Fibroblast of upper back skin (primary cell): Measurements from ENCODE around the gene RO60.

Experiments used
- DNase-seq: peaks from one replicate; pipeline ENCODE4 v3.0.0-alpha.2; 2013

RO60 gene

GRCh38 chr1:193062698-193063463, 3.5 kb downstream of the RO60 start:
- DNase-seq = no peak

GRCh38 chr1:193065954-193066353, 6.5 kb downstream of the RO60 start:
- no peak for DNase-seq

DNA sequence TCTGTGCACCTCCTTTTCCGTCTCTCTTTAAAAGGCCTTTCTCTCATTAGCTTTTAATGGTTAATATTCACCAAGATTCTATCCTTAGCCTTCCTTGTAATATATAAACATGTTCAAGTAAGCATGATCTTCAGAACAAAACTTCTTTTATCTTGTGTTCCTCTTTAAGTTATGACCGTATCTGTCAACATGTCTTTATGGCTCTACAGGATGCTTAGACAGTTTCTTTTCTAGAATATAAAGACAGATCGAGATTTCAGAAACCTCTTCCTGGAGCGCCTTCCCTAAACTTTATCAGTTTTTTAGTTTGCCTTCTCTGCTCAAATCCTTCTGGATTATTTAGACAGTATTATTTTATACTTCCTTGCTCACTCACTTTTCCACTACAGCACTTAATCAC, 7.2 kb downstream of the RO60 start:
- DNase-seq = no peak

GRCh38 chr1:193068013-193068412, 8.6 kb downstream of the RO60 start:
- DNase-seq = no peak

DNA sequence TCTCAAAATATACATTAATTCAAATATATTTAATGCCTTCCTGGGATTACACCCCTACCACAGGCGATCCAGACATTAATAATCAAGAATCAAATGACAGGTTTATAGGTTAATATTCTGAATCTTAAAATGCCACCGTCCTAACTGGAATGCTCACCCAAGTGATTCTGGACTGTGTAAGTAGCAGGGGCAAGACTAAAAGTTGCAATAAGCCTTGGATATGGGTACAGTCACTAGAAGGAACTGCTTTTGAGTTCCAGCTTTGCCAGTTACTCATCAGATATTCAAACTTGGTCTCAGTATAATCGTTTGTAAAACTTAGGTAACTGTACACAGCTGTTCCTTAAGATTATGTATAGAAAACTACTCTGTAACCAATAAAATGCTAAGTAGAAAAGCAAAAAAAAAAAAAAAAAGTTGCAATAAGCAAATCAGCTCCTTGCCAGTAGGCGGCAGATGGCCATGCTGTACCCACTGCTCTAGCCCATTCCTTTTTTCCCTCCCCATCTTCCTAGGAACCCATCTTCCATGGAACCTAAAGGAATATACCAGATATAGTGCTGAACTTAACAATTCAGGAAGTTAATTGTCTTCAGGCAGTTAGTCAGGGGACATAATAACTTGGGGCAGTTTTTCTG, 10.5 kb downstream of the RO60 start:
- DNase-seq = no peak

DNA sequence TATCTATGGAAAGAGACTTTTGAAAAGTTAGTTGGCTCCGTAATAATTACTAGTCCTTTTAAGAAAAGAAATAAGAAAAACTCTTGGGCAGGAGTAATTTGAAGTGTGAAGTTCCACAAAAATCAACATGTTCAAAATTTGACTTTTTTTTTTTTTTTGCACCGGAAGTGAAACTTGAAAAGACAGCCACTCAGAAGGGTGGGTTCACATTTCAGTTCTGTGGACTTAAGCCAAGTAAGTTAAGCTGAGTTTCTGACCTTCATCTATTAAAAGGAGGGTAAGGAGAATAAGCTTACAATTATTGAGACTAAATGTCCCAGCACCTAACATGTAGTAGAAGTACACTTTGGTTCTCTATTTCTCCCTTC, 11.0 kb downstream of the RO60 start:
- DNase-seq = no peak

GRCh38 chr1:193070942-193071341, 11.5 kb downstream of the RO60 start:
- DNase-seq = peak; percentile 25

DNA sequence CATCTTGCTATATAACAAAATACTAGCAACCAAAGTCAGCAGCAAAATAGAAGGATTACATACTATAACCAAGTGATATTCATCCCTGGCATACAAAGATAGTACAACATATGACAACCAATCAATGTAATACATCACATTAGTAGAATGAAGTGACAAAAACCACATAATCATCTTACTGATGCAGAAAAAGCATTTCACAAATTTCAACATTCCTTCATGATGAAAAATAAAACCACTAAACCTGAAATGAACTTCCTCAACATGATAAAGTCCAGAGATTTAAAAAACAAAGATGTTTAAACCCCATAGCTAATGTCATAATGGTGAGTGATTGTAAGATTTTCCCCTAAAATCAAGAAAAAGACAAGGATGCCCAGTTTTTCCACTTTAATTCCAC, 18.6 kb downstream of the RO60 start:
- DNase-seq = peak; percentile 35

DNA sequence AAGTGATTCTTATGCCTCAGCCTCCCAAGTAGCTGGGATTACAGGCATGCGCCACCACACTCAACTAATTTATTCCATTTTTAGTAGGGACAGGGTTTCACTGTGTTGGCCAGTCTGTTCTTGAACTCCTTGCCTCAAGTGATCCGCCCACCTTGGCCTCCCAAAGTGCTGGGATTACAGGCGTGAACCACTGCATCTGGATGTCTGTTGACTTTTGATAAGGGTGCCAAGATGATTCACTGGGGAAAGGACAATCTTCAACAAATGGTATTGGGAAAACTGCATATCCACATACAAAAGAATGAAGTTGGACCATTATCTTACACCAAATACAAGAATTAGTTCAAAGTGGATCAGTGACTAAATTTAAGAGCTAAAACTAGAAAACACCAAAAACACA, 19.8 kb downstream of the RO60 start:
- no peak for DNase-seq

GRCh38 chr1:193083365-193084088, 24.1 kb downstream of the RO60 start:
- DNase-seq = no peak

- no peak for DNase-seq
These were observed 25.9 kb downstream of the RO60 start for GRCh38 chr1:193085263-193085662.

- DNase-seq = no peak
These were observed 26.9 kb downstream of the RO60 start for GRCh38 chr1:193086342-193086741.

DNA sequence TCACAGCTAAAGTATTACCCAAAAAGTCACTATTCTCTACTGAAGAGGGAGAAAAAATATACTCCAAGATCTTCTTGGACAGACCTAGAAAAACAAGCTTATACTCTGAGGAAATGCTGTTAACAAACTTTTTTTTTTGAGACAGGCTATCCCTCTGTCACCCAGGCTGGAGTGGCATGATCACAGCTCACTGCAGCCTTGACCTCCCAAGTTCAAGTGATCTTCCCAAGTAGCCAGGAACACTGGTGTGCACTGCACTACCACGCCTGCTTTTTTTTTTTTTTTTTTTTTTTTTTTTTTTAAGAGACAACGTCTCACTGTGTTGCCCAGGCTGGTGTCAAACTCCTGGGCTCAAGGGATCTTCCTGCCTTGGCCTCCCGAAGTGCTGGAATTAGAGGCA, 28.5 kb downstream of the RO60 start:
- no peak for DNase-seq

GRCh38 chr1:193090865-193091264, 31.5 kb downstream of the RO60 start:
- DNase-seq = no peak

- no peak for DNase-seq
These were observed 34.7 kb downstream of the RO60 start for GRCh38 chr1:193094112-193094511.

GRCh38 chr1:193102662-193103061, 43.2 kb downstream of the RO60 start:
- DNase-seq = no peak

DNA sequence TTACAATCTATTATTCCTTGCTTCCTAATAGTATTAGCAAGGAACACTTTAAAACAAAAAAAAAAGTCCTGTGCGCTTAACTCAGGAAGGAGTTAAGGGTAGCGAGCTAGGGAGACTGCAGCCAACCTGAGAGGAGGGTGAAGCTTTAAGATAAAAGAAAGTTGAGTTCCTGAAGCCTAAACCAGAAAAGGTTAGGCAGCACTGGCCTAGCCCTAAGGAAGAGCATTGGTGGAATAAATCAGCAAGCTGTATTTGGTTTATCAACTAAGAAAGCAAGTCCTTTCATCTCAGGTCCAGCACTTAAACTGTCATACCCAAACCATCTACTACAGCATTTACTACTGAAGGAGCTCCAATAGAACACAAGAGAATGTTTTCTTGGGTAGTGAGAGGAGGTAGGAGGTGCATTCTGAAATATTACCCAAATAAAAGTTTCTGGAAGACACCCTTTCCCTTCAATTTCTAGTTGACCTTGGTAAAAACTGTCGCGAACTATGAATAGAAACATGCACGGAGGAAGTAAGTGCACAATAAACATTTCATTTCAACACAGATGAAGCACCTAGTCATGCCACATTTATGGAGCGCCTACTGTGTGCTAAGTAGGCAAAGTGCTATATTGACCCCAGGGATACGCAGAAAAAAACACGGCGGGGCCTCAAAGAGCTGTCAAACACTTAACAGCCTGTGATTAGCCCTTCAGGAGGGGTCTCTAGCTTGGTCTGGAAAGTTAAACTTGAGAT, 44.5 kb downstream of the RO60 start:
- no peak for DNase-seq

DNA sequence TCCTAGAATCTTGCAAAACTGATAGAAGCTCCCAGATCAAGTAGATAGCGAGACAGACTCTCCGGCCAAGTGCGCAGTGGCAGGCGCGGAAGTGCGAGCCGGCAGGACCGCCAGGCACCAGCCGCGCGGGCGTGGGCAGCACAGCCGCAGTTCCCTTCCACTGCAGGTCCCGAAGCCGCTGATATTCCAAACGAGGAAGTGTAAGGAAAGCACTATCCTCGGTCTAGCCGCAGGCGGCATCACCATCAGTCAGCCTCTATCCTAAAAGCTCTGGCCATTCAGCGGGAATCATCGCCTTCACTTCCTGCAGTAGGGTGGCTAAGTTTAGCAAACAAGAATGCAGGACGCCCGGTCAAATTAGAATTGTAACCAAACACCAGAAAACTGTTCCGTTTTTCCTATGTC, 45.1 kb downstream of the RO60 start:
- DNase-seq = peak; percentile 55

GRCh38 chr1:193104907-193105820, 45.8 kb downstream of the RO60 start, which contains the start of gene GLRX2:
GLRX2 (minus strand) TSS chr1:193105414; CDS start chr1:193105382, 32 bp downstream.
- peak; percentile 83 for DNase-seq

DNA sequence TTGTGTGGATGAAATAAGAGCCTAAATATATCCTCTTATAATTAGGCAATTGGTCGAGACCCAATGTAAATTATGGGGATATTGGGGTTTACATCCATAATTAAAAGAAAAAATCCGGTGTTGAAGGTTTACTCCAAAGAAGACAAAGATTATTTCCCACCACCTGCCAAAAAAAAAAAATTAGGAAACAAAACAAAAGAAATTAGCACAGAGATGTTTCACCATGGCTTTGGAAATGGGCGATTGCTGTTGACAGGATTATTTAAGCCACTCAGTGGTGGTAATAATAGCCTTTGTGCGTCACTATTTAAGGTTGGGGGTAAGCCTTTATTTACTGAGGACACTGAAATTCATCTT, 46.4 kb downstream of the RO60 start:
- DNase-seq = no peak

- no peak for DNase-seq
These were observed 49.1 kb downstream of the RO60 start for GRCh38 chr1:193108471-193108870.
